Liver (tissue), 9 donors: ENCODE results near the gene LMF2. TPM values are rescaled to one million over a fixed set of nuclear protein-coding genes. Genes with fewer than 3 reads are reported as not detected.

Experiments
- DNase-seq: peaks from one replicate; pipeline ENCODE4 v3.0.0-alpha.2; 2017; ENCODE audit warnings: low spot score
- H3K27ac ChIP-seq, 2 donors: one replicate each; pipeline ENCODE4 v1.7.0; 2013; ENCODE audit warnings: inconsistent platforms in 2 of 2, low read length in 2 of 2, control low read depth in 1 of 2, low read depth in 1 of 2, mild to moderate bottlenecking in 1 of 2
- H3K27me3 ChIP-seq, 4 donors: one replicate each; pipeline versions ENCODE4 v1.6.1 to v1.7.0; 2013; ENCODE audit warnings: low read length in 3 of 4, inconsistent platforms in 1 of 4, mild to moderate bottlenecking in 1 of 4, moderate library complexity in 1 of 4; ENCODE audit not compliant: control insufficient read depth in 4 of 4, insufficient read depth in 4 of 4
- H3K36me3 ChIP-seq, 4 donors: one replicate each; pipeline versions ENCODE4 v1.6.1 to v1.7.0; 2013; ENCODE audit warnings: low read length in 3 of 4, mild to moderate bottlenecking in 3 of 4, low read depth in 1 of 4, moderate library complexity in 1 of 4; ENCODE audit not compliant: control insufficient read depth in 4 of 4, insufficient read depth in 3 of 4
- H3K4me1 ChIP-seq, 4 donors: one replicate each; pipeline versions ENCODE4 v1.6.1 to v1.7.0; 2013; ENCODE audit warnings: low read length in 3 of 4, mild to moderate bottlenecking in 3 of 4, moderate library complexity in 1 of 4; ENCODE audit not compliant: control insufficient read depth in 4 of 4, insufficient read depth in 4 of 4
- H3K4me3 ChIP-seq, 3 donors: one replicate each; pipeline versions ENCODE4 v1.6.1 to v1.7.0; 2013; ENCODE audit warnings: low read length in 3 of 3, control low read depth in 1 of 3, low read depth in 1 of 3, mild to moderate bottlenecking in 1 of 3
- H3K9ac ChIP-seq, 2 donors: one replicate each; pipeline ENCODE4 v1.7.0; 2013; ENCODE audit warnings: low read length in 2 of 2, mild to moderate bottlenecking in 2 of 2, moderate library complexity in 2 of 2, control low read depth in 1 of 2, low read depth in 1 of 2
- H3K9me3 ChIP-seq, 4 donors: one replicate each; pipeline versions ENCODE4 v1.6.1 to v1.7.0; 2013; ENCODE audit warnings: low read length in 3 of 4; ENCODE audit not compliant: control insufficient read depth in 4 of 4
- EGR1 ChIP-seq, 2 donors: IDR thresholded peaks; 2 replicates each; pipeline ENCODE4 v1.6.1; 2016 to 2018; ENCODE audit warnings: antibody characterized with exemption in 2 of 2, low read depth in 2 of 2
- FOXA1 ChIP-seq: IDR thresholded peaks from 2 replicates; pipeline ENCODE4 v1.6.1; 2016; ENCODE audit warnings: antibody characterized with exemption
- FOXA2 ChIP-seq: IDR thresholded peaks from 2 replicates; pipeline ENCODE4 v1.6.1; 2016; ENCODE audit warnings: antibody characterized with exemption
- GABPA ChIP-seq, 2 donors: IDR thresholded peaks in 1 of 2; conservative IDR thresholded peaks in 1 of 2; 2 replicates each; pipeline ENCODE4 v1.6.1; 2016; ENCODE audit warnings: antibody characterized with exemption in 2 of 2, mild to moderate bottlenecking in 1 of 2, moderate library complexity in 1 of 2
- HNF4A ChIP-seq, 2 donors: conservative IDR thresholded peaks; 2 replicates each; pipeline ENCODE4 v1.6.1; 2016; ENCODE audit warnings: antibody characterized with exemption in 2 of 2, mild to moderate bottlenecking in 2 of 2
- HNF4G ChIP-seq: IDR thresholded peaks from 2 replicates; pipeline ENCODE4 v1.6.1; 2016; ENCODE audit warnings: antibody characterized with exemption
- JUND ChIP-seq, 2 donors: IDR thresholded peaks; 2 replicates each; pipeline ENCODE4 v1.6.1; 2016; ENCODE audit warnings: antibody characterized with exemption in 2 of 2
- RAD21 ChIP-seq, 2 donors: IDR thresholded peaks; 2 replicates each; pipeline ENCODE4 v1.6.1; 2016; ENCODE audit warnings: antibody characterized with exemption in 2 of 2, mild to moderate bottlenecking in 2 of 2
- RXRA ChIP-seq, 2 donors: IDR thresholded peaks; 2 replicates each; pipeline ENCODE4 v1.6.1; 2017 to 2018; ENCODE audit warnings: antibody characterized with exemption in 2 of 2, mild to moderate bottlenecking in 1 of 2
- SP1 ChIP-seq: IDR thresholded peaks from 2 replicates; pipeline ENCODE4 v1.6.1; 2018; ENCODE audit warnings: antibody characterized with exemption, mild to moderate bottlenecking
- TAF1 ChIP-seq: conservative IDR thresholded peaks from 2 replicates; pipeline ENCODE4 v1.6.1; 2016; ENCODE audit warnings: antibody characterized with exemption, mild to moderate bottlenecking
- YY1 ChIP-seq: IDR thresholded peaks from 2 replicates; pipeline ENCODE4 v1.6.1; 2016; ENCODE audit warnings: antibody characterized with exemption, mild to moderate bottlenecking
- WGBS: extraction: QIAGEN DNeasy Blood & Tissue Kit; methylation state at CpG from one replicate; pipeline ENCODE4 v1.1.7; 2013; 5-methylcytosine and 5-hydroxymethylcytosine counted together
- polyA plus RNA-seq, 2 donors: library from polyadenylated mRNA; stranded (reverse) in 1 of 2; unstranded in 1 of 2; fragments of 200-250 nt in 1 of 2; fragments of >200 nt in 1 of 2; fragmentation: Nextera tagmentation in 1 of 2; extraction: Ambion mirVana in 1 of 2; gene quantifications; one replicate each; pipeline versions ENCODE4 v1.2.1 to v1.2.3, GENCODE V29; 2013 to 2015
- total RNA-seq, 2 donors: library from RNA; depleted of rRNA; stranded (reverse); fragments of >200 nt; gene quantifications; one replicate each; pipeline ENCODE4 v1.2.3, GENCODE V29; 2014
- TF ChIP-seq, protein P1 (sequence below): fragments of 150-350 bp; IDR thresholded peaks from 2 replicates; pipeline ENCODE4 v1.5.1; 2017; ENCODE audit warnings: improper control_type of control experiment, low read depth, low read length; ENCODE audit not compliant: missing input control
- TF ChIP-seq, protein P2 (sequence below): IDR thresholded peaks from 2 replicates; pipeline ENCODE4 v1.6.1; 2016; ENCODE audit warnings: antibody characterized with exemption
- TF ChIP-seq, protein P3 (sequence below): IDR thresholded peaks from 2 replicates; pipeline ENCODE4 v1.6.1; 2016; ENCODE audit warnings: antibody characterized with exemption, mild to moderate bottlenecking
- TF ChIP-seq, protein P4 (sequence below): IDR thresholded peaks from 2 replicates; pipeline ENCODE4 v1.6.1; 2016; ENCODE audit warnings: antibody characterized with exemption
- TF ChIP-seq, protein P5 (sequence below): IDR thresholded peaks from 2 replicates; pipeline ENCODE4 v1.6.1; 2016; ENCODE audit warnings: antibody characterized with exemption
- donor health status: healthy.
- donor health status: healthy.
- donor health status: healthy.
- donor health status: healthy.
- donor health status: healthy.

The LMF2 gene
- total and polyA plus RNA-seq, 4 donors, result 16.7 to 35.6 (median 25.9) TPM

- no peak overlapping the region for H3K4me3 ChIP-seq
- peaks cover 19 to 45% (median 22%) of the 10 kb centered on the region in 4 donors for H3K36me3 ChIP-seq
- 90% methylated on average over 22 of the region's 22 CpGs for WGBS
- no peaks in the 10 kb centered on the region for H3K9me3 ChIP-seq
- H3K27ac ChIP-seq, result no peak overlapping the region
- H3K27me3 ChIP-seq, result no peaks in the 10 kb centered on the region
- H3K4me1 ChIP-seq, result peaks cover 0 to 19% (median 7%) of the 10 kb centered on the region in 4 donors
- TF ChIP-seq, protein P1, sequence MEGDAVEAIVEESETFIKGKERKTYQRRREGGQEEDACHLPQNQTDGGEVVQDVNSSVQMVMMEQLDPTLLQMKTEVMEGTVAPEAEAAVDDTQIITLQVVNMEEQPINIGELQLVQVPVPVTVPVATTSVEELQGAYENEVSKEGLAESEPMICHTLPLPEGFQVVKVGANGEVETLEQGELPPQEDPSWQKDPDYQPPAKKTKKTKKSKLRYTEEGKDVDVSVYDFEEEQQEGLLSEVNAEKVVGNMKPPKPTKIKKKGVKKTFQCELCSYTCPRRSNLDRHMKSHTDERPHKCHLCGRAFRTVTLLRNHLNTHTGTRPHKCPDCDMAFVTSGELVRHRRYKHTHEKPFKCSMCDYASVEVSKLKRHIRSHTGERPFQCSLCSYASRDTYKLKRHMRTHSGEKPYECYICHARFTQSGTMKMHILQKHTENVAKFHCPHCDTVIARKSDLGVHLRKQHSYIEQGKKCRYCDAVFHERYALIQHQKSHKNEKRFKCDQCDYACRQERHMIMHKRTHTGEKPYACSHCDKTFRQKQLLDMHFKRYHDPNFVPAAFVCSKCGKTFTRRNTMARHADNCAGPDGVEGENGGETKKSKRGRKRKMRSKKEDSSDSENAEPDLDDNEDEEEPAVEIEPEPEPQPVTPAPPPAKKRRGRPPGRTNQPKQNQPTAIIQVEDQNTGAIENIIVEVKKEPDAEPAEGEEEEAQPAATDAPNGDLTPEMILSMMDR, result no peak
- TF ChIP-seq FOXA2 (no peak), RAD21 (IDR thresholded peaks at IDR 0.05) (no peak), FOXA1 (no peak), TAF1 (no peak), RXRA (IDR thresholded peaks at IDR 0.05) (no peak), HNF4A (conservative IDR thresholded peaks at IDR 0.05) (no peak), HNF4G (no peak), SP1 (no peak), EGR1 (IDR thresholded peaks at IDR 0.05; ENCODE audit: low read depth in 2 of 2) (no peak), YY1 (no peak), GABPA (IDR thresholded peaks at IDR 0.05 in 1 of 2, conservative IDR thresholded peaks at IDR 0.05 in 1 of 2) (no peak), JUND (IDR thresholded peaks at IDR 0.05) (no peak)
- TF ChIP-seq, protein P2, sequence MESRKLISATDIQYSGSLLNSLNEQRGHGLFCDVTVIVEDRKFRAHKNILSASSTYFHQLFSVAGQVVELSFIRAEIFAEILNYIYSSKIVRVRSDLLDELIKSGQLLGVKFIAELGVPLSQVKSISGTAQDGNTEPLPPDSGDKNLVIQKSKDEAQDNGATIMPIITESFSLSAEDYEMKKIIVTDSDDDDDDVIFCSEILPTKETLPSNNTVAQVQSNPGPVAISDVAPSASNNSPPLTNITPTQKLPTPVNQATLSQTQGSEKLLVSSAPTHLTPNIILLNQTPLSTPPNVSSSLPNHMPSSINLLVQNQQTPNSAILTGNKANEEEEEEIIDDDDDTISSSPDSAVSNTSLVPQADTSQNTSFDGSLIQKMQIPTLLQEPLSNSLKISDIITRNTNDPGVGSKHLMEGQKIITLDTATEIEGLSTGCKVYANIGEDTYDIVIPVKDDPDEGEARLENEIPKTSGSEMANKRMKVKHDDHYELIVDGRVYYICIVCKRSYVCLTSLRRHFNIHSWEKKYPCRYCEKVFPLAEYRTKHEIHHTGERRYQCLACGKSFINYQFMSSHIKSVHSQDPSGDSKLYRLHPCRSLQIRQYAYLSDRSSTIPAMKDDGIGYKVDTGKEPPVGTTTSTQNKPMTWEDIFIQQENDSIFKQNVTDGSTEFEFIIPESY, result no peak
- TF ChIP-seq, protein P3, sequence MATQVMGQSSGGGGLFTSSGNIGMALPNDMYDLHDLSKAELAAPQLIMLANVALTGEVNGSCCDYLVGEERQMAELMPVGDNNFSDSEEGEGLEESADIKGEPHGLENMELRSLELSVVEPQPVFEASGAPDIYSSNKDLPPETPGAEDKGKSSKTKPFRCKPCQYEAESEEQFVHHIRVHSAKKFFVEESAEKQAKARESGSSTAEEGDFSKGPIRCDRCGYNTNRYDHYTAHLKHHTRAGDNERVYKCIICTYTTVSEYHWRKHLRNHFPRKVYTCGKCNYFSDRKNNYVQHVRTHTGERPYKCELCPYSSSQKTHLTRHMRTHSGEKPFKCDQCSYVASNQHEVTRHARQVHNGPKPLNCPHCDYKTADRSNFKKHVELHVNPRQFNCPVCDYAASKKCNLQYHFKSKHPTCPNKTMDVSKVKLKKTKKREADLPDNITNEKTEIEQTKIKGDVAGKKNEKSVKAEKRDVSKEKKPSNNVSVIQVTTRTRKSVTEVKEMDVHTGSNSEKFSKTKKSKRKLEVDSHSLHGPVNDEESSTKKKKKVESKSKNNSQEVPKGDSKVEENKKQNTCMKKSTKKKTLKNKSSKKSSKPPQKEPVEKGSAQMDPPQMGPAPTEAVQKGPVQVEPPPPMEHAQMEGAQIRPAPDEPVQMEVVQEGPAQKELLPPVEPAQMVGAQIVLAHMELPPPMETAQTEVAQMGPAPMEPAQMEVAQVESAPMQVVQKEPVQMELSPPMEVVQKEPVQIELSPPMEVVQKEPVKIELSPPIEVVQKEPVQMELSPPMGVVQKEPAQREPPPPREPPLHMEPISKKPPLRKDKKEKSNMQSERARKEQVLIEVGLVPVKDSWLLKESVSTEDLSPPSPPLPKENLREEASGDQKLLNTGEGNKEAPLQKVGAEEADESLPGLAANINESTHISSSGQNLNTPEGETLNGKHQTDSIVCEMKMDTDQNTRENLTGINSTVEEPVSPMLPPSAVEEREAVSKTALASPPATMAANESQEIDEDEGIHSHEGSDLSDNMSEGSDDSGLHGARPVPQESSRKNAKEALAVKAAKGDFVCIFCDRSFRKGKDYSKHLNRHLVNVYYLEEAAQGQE, result no peak
- TF ChIP-seq, protein P4, sequence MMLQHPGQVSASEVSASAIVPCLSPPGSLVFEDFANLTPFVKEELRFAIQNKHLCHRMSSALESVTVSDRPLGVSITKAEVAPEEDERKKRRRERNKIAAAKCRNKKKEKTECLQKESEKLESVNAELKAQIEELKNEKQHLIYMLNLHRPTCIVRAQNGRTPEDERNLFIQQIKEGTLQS, result no peak
- TF ChIP-seq, protein P5, sequence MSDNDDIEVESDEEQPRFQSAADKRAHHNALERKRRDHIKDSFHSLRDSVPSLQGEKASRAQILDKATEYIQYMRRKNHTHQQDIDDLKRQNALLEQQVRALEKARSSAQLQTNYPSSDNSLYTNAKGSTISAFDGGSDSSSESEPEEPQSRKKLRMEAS, result no peak
- no peak for DNase-seq
- no peak overlapping the region for H3K9ac ChIP-seq
These were observed 39.6 kb downstream of the LMF2 start for GRCh38 chr22:50467773-50468440.
